SK-N-SH (cell line): ENCODE measurements around the gene OLFM4. TPM values are rescaled to one million over a fixed set of nuclear protein-coding genes. Genes with fewer than 3 reads are reported as not detected.

Source experiments
- CTCF ChIA-PET: fragments of 300-600, 350-600 bp; formaldehyde crosslinking; extraction: SDS; loops from one replicate; lab custom pipeline; 2021; lab: Yijun Ruan, JAX
- POLR2A ChIA-PET: fragments of 350-600 bp; sonication (Branson Sonifier 250); formaldehyde crosslinking; extraction: SDS; loops from one replicate; lab custom pipeline; 2020; ENCODE audit warnings: antibody characterized with exemption, inconsistent platforms; lab: Yijun Ruan, JAX
- DNase-seq: peaks from one replicate; pipeline ENCODE4 v3.0.0; 2012
- H2AFZ ChIP-seq: fragments of 200-600 bp; sonication (generic); 2 replicates; pipeline ENCODE4 v1.8.1; 2016; ENCODE audit warnings: antibody characterized with exemption, mild to moderate bottlenecking, low read depth
- H3F3A ChIP-seq: fragments of 200-600 bp; sonication (generic); replicated peaks from 2 replicates; pipeline ENCODE3; 2016; ENCODE audit warnings: antibody characterized with exemption, mild to moderate bottlenecking; ENCODE audit not compliant: insufficient read depth
- H3K27ac ChIP-seq, 2 experiments: fragments of 200-500 bp in 1 of 2; fragments of 200-600 bp in 1 of 2; sonication (Bioruptor generic) in 1 of 2; sonication (generic), shearing (Covaris generic) in 1 of 2; 2 replicates each; pipeline versions ENCODE4 v1.5.1 to v1.6.1; 2014 to 2016; ENCODE audit warnings: low read depth in 2 of 2, inconsistent platforms in 1 of 2, low read length in 1 of 2, mild to moderate bottlenecking in 1 of 2, mixed read lengths in 1 of 2
- H3K27me3 ChIP-seq: fragments of 200-600 bp; sonication (generic), shearing (Covaris generic); 2 replicates; pipeline ENCODE4 v1.6.1; 2016; ENCODE audit warnings: mixed run types; ENCODE audit not compliant: insufficient read depth
- H3K36me3 ChIP-seq, 2 experiments: fragments of 200-500 bp in 1 of 2; fragments of 200-600 bp in 1 of 2; sonication (Bioruptor generic) in 1 of 2; sonication (generic) in 1 of 2; replicated peaks in 1 of 2; 2 replicates each; pipeline versions ENCODE3 to v1.5.1; 2014 to 2016; ENCODE audit warnings: low read length in 1 of 2, mild to moderate bottlenecking in 1 of 2; ENCODE audit not compliant: insufficient read depth in 2 of 2, control insufficient read depth in 1 of 2
- H3K4me1 ChIP-seq, 2 experiments: fragments of 200-500 bp in 1 of 2; fragments of 200-600 bp in 1 of 2; sonication (Bioruptor generic) in 1 of 2; sonication (generic), shearing (Covaris generic) in 1 of 2; 2 replicates each; pipeline versions ENCODE4 v1.5.1 to v1.6.1; 2014 to 2016; ENCODE audit warnings: low read depth in 1 of 2, low read length in 1 of 2, mixed run types in 1 of 2; ENCODE audit not compliant: insufficient read depth in 2 of 2, control insufficient read depth in 1 of 2
- H3K4me2 ChIP-seq: fragments of 200-600 bp; sonication (generic), shearing (Covaris generic); 2 replicates; pipeline ENCODE4 v1.6.1; 2017; ENCODE audit warnings: mixed run types
- H3K4me3 ChIP-seq, 2 experiments: fragments of 200-500 bp in 1 of 2; fragments of 200-600 bp in 1 of 2; sonication (Bioruptor generic) in 1 of 2; sonication (generic), shearing (Covaris generic) in 1 of 2; 2 replicates each; pipeline versions ENCODE4 v1.5.1 to v1.8.1; 2014 to 2016; ENCODE audit warnings: low read depth in 2 of 2, inconsistent platforms in 1 of 2, low read length in 1 of 2, mild to moderate bottlenecking in 1 of 2, mixed read lengths in 1 of 2, moderate library complexity in 1 of 2
- H3K79me2 ChIP-seq: fragments of 200-600 bp; sonication (generic); 2 replicates; pipeline ENCODE4 v1.8.1; 2017; ENCODE audit warnings: mild to moderate bottlenecking; ENCODE audit not compliant: insufficient read depth
- H3K9ac ChIP-seq: fragments of 200-600 bp; sonication (generic); 2 replicates; pipeline ENCODE4 v1.6.1; 2017; ENCODE audit warnings: mixed run types
- H3K9me2 ChIP-seq: fragments of 200-600 bp; sonication (generic); 2 replicates; pipeline ENCODE4 v1.6.1; 2017; ENCODE audit warnings: mixed run types
- H3K9me3 ChIP-seq: fragments of 200-600 bp; sonication (generic); 2 replicates; pipeline ENCODE4 v1.6.1; 2017; ENCODE audit warnings: mixed run types, mild to moderate bottlenecking, moderate library complexity
- H4K20me1 ChIP-seq: fragments of 200-600 bp; sonication (generic); 2 replicates; pipeline ENCODE4 v1.6.1; 2017; ENCODE audit warnings: mild to moderate bottlenecking, mixed run types; ENCODE audit not compliant: insufficient read depth
- CHD2 ChIP-seq: fragments of 150-350 bp; IDR thresholded peaks from 2 replicates; pipeline ENCODE4 v1.6.1; 2018; ENCODE audit warnings: low read length; ENCODE audit not compliant: partially characterized antibody
- FOSL2 ChIP-seq: IDR thresholded peaks from 2 replicates; pipeline ENCODE4 v1.4.0; 2012; ENCODE audit warnings: low read depth, mild to moderate bottlenecking, moderate library complexity, borderline replicate concordance
- FOXJ3 ChIP-seq: sonication (generic); formaldehyde crosslinking; IDR thresholded peaks from 2 replicates; pipeline ENCODE4 v1.5.1; 2020; ENCODE audit warnings: mild to moderate bottlenecking, missing genetic modification reagents
- FOXM1 ChIP-seq: IDR thresholded peaks from 2 replicates; pipeline ENCODE4 v1.4.0; 2012; ENCODE audit warnings: low read depth, mild to moderate bottlenecking
- GABPA ChIP-seq: IDR thresholded peaks from 2 replicates; pipeline ENCODE4 v1.4.0; 2012; ENCODE audit warnings: low read depth, mild to moderate bottlenecking
- GATA2 ChIP-seq: sonication (generic); formaldehyde crosslinking; IDR thresholded peaks from 2 replicates; pipeline ENCODE4 v1.5.0; 2020; ENCODE audit warnings: mild to moderate bottlenecking, missing genetic modification reagents
- MEF2A ChIP-seq: IDR thresholded peaks from 2 replicates; pipeline ENCODE4 v1.4.0; 2012; ENCODE audit warnings: low read depth, borderline replicate concordance
- MXI1 ChIP-seq: IDR thresholded peaks from 2 replicates; pipeline ENCODE4 v1.6.1; 2012; ENCODE audit warnings: mild to moderate bottlenecking, low read depth, low read length, improper control_type of control experiment
- NFIC ChIP-seq: IDR thresholded peaks from 2 replicates; pipeline ENCODE4 v1.4.0; 2012; ENCODE audit warnings: borderline replicate concordance
- POLR2AphosphoS5 ChIP-seq: IDR thresholded peaks from 2 replicates; pipeline ENCODE4 v1.6.1; 2012; ENCODE audit warnings: low read depth, low read length
- RCOR1 ChIP-seq: fragments of 150-350 bp; IDR thresholded peaks from 2 replicates; pipeline ENCODE4 v1.6.1; 2017; ENCODE audit warnings: antibody characterized with exemption, low read length
- RFX5 ChIP-seq: IDR thresholded peaks from 2 replicates; pipeline ENCODE4 v1.6.1; 2012; ENCODE audit warnings: mild to moderate bottlenecking, improper control_type of control experiment, low read length
- SMC3 ChIP-seq: IDR thresholded peaks from 2 replicates; pipeline ENCODE4 v1.6.1; 2012; ENCODE audit warnings: low read depth, low read length, improper control_type of control experiment
- TAF1 ChIP-seq: IDR thresholded peaks from 2 replicates; pipeline ENCODE4 v1.6.1; 2012; ENCODE audit warnings: low read depth, mild to moderate bottlenecking, low read length, moderate library complexity, borderline replicate concordance
- TCF12 ChIP-seq: IDR thresholded peaks from 2 replicates; pipeline ENCODE4 v1.4.0; 2012
- WGBS: methylation state at CpG from one replicate; pipeline ENCODE4 v1.1.6; 2017; ENCODE audit warnings: low lambda C conversion rate; 5-methylcytosine and 5-hydroxymethylcytosine counted together
- polyA plus RNA-seq, 3 experiments: library from polyadenylated mRNA; depleted of rRNA; stranded (reverse); fragments of >200 nt; gene quantifications; 2 replicates each; pipeline ENCODE4 v1.2.3, GENCODE V29; 2012
- TF ChIP-seq, protein P1 (sequence below): fragments of 200-600 bp; sonication (generic); IDR thresholded peaks from 2 replicates; pipeline ENCODE4 v1.6.1; 2017; ENCODE audit warnings: antibody characterized with exemption, mild to moderate bottlenecking, moderate library complexity
- TF ChIP-seq, protein P2 (sequence below): IDR thresholded peaks from 2 replicates; pipeline ENCODE4 v1.4.0; 2012; ENCODE audit warnings: low read depth, borderline replicate concordance
- TF ChIP-seq, protein P3 (sequence below): IDR thresholded peaks from 2 replicates; pipeline ENCODE4; 2012

The OLFM4 gene
- polyA plus RNA-seq, 1 of the 3 experiments (the other 2 are of a cell fraction): not detected

DNA sequence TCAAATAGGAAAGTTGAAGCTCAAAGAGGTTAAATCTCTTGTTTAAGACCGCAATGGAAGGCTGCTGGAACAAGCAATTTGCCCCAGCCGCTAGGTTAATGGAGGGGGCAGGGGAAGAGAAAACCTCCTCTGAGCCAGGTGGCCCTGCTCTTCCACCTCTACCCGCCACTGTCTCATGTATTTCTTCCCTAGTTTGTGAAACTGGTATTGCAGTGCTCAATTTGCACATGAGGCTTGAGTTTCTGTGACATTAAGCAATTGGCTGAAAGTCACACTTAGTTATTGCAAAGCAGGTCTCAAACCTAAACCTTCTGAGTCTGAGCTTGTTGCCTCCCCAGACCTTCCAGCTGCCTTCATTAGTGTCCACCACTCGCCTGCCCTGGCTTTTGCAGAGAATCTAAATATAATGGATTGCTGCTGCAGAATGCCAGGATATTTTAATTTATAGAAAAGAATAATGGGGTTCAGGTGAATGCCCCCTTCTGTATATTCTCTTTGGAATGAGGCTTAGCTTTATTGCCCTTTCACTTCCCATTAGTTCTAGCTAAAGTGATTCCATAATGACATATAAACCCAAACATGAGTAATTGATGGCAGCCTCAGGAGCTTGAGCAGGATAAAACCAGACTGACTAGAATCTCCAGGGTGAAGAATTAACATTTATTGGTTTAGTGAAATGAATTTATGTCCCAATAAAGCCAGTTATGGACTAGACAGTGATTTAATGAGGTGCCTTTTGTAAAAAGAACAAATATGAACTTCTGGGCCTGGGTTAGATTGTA is 27.0 kb upstream of the OLFM4 start:
- Histone ChIP-seq H3K9me2 (no peaks in the 10 kb centered on the region), H3K4me2 (no peak overlapping the region), H3K9me3 (no peaks in the 10 kb centered on the region), H3K4me1 (peaks cover 0 to 7% of the 10 kb centered on the region in 2 experiments; a peak in 1 of 4 replicates), H3K4me3 (no peak overlapping the region), H3F3A (no peaks in the 10 kb centered on the region), H3K9ac (no peak overlapping the region), H3K36me3 (no peaks in the 10 kb centered on the region), H4K20me1 (no peaks in the 10 kb centered on the region), H2AFZ (no peak overlapping the region), H3K79me2 (no peaks in the 10 kb centered on the region), H3K27me3 (no peaks in the 10 kb centered on the region), H3K27ac (no peak overlapping the region)
- ChIA-PET CTCF (interaction anchor here (0.7 to 1.5 kb wide), 5 partner anchors 10 to 68 kb away, joined by 3 to 6 read pairs (median 3); no protein-coding TSS in a partner anchor), POLR2A (no interaction called here)
- TF ChIP-seq, protein P1, sequence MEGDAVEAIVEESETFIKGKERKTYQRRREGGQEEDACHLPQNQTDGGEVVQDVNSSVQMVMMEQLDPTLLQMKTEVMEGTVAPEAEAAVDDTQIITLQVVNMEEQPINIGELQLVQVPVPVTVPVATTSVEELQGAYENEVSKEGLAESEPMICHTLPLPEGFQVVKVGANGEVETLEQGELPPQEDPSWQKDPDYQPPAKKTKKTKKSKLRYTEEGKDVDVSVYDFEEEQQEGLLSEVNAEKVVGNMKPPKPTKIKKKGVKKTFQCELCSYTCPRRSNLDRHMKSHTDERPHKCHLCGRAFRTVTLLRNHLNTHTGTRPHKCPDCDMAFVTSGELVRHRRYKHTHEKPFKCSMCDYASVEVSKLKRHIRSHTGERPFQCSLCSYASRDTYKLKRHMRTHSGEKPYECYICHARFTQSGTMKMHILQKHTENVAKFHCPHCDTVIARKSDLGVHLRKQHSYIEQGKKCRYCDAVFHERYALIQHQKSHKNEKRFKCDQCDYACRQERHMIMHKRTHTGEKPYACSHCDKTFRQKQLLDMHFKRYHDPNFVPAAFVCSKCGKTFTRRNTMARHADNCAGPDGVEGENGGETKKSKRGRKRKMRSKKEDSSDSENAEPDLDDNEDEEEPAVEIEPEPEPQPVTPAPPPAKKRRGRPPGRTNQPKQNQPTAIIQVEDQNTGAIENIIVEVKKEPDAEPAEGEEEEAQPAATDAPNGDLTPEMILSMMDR: no peak
- no peak for TF ChIP-seq GABPA
- no peak for TF ChIP-seq CHD2
- no peak for TF ChIP-seq TCF12
- TF ChIP-seq SMC3: no peak
- no peak for TF ChIP-seq RFX5
- TF ChIP-seq GATA2 (CRISPR knock-in tag): no peak
- TF ChIP-seq NFIC: no peak
- TF ChIP-seq POLR2AphosphoS5: no peak
- TF ChIP-seq, protein P2, sequence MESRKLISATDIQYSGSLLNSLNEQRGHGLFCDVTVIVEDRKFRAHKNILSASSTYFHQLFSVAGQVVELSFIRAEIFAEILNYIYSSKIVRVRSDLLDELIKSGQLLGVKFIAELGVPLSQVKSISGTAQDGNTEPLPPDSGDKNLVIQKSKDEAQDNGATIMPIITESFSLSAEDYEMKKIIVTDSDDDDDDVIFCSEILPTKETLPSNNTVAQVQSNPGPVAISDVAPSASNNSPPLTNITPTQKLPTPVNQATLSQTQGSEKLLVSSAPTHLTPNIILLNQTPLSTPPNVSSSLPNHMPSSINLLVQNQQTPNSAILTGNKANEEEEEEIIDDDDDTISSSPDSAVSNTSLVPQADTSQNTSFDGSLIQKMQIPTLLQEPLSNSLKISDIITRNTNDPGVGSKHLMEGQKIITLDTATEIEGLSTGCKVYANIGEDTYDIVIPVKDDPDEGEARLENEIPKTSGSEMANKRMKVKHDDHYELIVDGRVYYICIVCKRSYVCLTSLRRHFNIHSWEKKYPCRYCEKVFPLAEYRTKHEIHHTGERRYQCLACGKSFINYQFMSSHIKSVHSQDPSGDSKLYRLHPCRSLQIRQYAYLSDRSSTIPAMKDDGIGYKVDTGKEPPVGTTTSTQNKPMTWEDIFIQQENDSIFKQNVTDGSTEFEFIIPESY: no peak
- TF ChIP-seq FOSL2: no peak
- no peak for TF ChIP-seq TAF1
- TF ChIP-seq RCOR1: no peak
- TF ChIP-seq, protein P3, sequence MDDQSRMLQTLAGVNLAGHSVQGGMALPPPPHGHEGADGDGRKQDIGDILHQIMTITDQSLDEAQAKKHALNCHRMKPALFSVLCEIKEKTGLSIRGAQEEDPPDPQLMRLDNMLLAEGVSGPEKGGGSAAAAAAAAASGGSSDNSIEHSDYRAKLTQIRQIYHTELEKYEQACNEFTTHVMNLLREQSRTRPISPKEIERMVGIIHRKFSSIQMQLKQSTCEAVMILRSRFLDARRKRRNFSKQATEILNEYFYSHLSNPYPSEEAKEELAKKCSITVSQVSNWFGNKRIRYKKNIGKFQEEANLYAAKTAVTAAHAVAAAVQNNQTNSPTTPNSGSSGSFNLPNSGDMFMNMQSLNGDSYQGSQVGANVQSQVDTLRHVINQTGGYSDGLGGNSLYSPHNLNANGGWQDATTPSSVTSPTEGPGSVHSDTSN: no peak
- TF ChIP-seq MXI1: no peak
- TF ChIP-seq FOXJ3 (CRISPR knock-in tag): no peak
- no peak for TF ChIP-seq FOXM1
- TF ChIP-seq MEF2A: no peak
- DNase-seq: no peak
- WGBS: 31% methylated on average over 4 of the region's 4 CpGs
